HG02981 (cell line): ENCODE measurements around the gene THRA.
A peak's percentile ranks its signal among the peaks of the same experiment; 100 is the strongest.

Source experiments
- ATAC-seq: cut with Tn5 transposase; IDR thresholded peaks from one replicate; pipeline ENCODE4 v1.9.1; 2021; ENCODE audit warnings: mild to moderate bottlenecking, moderate library complexity; ENCODE audit not compliant: unreplicated experiment

The THRA gene

DNA sequence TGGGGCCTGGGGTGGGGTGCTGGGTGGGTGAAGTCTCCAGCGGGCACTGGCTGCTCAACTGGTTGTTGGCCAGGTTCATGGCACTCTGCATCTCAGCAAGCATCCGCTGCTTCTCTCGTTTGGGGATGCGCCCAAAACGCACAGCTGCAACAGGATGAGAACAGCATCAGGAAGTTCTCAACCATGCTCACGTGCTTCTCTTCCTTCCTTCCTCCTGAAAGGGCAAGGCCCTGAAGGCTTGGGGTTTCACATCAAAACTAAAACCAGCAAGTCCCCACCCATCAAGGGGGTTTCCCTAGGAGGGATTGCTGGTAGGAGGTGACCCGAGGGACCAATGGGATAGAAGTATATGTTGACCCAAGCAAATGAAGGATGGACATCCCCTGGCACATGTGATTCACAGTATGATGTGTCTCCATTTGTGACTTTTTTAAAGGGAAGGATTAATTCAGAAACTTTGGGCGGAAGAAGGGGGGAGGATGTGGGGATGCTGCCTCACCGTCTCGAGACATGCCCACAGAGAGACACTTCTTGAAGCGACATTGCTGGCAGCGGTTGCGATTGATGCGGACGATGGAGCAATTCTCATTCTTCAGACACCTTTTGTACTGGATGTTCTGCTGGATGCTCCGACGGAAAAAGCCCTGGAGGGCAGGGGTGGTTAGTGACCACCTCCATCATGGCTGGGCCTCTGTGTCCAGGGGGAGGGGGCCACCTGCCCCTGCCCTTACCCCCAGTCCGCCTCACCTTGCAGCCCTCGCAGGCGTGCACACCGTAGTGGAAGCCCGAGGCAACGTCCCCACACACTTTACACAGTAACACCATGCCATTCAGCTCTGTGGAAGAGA lies 33.4 kb downstream of the THRA start:
- ATAC-seq: peak; percentile 45

DNA sequence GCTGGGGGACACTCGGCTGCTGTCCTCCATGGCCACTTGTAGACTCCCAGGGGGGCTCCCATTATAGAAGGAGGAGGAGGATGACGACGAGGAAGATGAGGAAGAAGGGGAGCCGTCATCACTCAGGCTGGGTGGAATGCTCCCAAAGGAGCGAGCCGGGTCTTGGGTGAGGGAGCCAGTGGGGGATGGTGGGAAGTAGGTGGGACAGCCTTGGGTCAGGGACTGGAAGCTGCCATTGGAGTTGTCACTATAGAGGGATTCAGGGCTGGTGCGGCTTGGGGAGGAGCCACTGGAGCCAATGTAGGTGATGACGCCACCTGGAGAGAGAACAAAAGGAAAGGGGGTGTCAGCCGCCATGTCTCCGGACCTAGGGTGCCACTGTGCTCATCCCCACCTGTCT lies 34.3 kb downstream of the THRA start:
- no peak for ATAC-seq

DNA sequence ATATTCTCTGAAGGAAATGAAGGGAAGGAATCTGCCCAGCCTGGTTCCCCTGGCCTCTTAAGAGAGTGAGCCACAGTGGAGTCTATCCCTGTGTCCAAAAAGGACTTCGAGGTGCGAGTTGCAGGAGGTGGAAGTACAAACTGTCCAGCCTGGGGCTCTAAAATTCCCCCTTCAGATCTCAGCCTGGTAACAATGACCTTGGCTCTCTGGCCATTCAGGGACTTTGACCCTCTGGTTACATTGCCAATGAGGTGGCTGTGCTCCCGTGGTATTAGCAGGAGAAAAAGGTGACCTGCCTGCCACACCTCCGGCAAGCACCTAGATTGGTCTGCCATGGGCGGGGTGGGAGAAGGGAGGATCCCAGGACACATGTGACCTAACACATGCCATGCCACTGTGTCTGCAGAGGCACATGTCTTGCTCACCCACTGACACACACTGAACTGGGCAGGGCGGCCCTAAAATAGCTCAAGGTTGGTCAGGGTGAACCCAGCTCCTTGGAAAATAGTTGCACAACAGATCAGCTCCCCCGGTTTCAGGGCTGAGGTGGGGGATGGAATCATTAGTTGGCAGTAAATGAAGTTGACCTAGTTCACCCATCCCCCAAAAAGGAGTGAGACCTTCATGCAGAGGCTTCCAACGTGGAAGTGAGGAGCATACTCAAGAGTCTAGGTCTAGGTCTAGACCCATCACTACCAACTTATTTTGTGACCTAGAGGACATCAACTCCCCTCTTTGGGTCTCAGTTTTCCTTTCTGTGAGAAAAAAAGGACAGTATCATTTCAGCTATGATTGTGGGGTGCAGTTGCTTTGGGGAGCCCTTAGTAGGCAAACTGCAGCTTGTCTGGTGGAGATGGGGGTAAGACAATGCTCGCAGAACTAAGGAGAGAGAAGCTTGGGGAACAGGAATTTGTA lies 35.4 kb downstream of the THRA start:
- ATAC-seq: no peak

DNA sequence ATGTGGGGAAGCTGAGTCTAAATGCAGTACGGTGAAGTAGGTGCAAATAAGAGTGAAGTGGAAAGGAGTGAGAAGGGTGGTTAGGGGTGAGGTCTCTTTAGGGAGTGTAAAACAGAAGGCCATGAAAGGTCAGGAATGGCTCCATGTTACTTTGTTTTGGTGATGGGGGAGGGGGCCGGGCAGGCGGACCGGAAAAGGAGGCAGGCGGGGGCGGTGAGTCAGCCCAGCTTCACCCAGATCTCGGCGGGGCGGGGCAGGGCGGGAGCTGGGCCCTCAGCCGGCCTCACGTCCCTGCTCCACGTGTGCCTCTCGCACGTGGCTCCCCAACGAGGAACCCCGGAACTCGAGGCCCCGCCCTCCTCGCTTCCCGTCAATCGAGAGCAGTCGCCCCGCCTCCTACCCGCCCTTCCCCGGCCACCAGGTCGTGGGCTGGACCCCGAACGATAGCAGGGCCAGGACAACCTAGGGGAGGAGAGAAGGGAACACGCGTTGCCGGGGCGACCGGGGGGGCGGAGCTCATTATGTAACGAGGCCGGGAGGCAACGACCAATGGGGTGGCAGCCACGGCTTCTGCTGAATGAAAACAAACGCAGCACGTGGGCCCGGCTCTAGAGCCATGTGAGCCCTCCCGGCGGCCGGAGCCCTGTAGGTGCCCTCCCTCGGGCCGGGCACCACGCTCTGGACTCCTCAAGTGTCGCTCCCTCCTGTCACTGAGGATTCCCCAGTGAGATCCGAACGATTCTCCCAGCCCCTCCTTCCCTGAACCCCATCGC lies 36.3 kb downstream of the THRA start:
- ATAC-seq: peak; percentile 58

DNA sequence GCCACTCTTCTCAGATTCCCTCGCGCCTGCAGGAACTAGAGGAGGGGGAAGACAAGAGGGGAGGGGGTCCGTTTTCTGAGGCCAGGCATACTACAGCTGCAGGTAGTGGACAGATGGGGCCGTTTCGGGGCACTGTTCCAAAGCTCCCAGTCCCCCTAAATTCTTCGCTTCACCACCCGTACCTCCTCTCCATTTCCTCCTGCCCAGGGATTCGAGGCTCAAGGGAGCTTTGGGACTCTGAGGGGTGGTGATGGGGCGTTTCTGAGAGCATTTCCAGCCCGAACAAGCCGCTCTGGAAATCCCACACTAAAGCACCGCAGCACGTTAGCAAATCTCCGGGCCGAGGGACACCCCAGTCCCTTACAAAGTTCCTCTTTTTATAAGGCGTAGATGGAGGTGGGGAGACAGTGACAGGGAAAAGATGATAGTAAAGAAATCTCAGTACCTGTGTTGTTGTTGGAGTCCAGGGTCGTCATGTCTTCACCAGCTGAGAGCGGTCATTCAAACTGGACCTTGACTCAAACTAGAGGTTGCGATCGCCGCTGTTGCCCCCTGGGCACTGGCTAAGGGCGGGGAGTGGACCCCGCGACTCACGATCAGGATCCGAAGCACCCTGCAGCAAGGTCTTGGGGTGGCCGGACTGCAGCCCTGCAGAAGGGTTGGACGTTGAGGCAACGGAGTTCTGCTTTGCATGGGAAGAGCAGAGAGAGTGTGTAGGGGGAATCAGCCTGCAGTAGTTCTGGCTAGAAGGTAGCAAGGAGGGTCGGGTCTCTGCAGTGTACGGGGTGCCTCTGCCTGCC lies 37.1 kb downstream of the THRA start:
- no peak for ATAC-seq

DNA sequence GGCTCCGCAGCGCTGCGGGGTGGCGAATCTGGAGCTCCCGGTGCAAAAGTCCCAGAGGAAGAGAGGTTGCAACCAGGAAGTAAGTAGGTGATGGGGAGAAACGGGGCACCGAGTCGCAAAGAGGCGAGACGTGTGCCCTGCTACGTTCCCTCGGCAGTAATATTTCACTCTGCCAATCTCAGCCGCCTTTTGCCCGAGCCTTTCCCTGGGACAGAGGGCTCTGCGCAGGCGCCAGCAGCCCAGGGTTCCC lies 37.6 kb downstream of the THRA start, which contains the start of gene NR1D1:
NR1D1 (minus strand) TSS at position 171 of the 250 bp plus-strand sequence. CDS start 495 bp downstream, outside the sequence.
- no peak for ATAC-seq

DNA sequence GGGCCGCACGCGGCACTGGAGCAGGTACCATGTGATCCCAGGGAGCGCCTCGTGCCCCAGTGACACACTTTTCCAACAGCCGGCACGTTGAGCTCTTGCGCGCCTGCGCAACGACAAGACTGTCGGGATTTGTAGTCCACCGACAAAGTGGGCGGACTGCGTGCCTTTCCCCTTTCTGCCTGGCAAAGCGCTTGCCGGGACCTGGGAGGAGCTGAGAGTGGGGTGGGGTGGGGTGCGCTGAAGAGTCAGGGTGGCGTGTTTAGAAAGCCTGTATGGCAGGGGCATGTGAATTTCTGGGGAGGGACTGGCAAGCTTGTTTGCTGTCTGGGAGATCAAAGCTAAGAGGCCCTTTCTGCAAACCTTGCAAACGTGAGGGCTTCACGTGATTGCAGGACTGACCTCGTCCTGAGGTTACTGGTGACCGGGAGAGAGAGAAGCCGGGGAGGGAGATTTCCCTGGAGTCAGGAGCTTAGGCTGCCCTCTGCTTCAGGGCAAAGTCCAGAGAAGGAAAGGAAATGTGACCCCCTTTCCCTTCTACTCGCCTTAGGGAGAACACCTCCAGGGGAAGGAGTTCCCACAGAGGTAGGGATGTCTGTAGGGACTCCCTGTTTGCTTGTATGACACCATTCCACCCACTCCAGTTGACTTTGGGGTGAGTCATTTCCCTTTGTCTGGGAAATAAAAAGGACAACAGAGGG lies 38.1 kb downstream of the THRA start:
- no peak for ATAC-seq

DNA sequence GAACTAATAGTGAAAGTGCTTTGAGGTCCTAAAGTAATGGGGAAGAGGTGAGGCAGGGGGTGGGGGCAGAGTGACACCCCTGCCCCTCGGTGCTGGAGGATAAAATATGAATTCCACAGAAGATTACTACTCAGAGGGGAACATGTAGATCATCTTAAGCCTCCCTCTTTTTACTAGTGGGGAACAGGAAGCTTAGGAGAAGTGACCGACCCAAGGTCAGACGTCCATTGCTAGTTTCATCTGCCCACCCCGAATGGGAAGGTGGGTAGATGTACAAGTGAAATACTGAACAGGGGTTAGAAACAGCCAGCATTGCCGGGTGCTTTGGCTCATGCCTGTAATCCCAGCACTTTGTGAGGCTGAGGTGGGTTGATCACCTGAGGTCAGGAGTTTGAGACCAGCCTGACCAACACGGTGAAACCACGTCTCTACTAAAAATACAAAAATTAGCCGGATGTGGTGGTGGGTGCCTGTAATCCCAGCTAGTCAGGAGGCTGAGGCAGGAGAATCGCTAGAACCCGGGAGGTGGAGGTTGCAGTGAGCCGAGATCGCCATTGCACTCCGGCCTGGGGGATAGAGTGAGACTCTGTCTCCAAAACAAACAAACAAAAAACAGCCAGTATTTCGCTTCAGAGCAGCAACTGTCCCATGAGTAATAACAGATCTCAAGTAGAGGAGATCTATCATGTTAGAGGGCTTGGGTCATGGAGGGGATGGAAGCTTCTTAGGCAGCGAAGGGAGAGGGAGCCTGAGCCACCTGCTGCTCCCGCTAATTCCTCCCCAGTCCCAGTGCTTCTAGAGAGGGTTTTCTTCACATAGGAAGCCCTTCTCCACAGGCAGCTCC lies 38.8 kb downstream of the THRA start:
- no peak for ATAC-seq

DNA sequence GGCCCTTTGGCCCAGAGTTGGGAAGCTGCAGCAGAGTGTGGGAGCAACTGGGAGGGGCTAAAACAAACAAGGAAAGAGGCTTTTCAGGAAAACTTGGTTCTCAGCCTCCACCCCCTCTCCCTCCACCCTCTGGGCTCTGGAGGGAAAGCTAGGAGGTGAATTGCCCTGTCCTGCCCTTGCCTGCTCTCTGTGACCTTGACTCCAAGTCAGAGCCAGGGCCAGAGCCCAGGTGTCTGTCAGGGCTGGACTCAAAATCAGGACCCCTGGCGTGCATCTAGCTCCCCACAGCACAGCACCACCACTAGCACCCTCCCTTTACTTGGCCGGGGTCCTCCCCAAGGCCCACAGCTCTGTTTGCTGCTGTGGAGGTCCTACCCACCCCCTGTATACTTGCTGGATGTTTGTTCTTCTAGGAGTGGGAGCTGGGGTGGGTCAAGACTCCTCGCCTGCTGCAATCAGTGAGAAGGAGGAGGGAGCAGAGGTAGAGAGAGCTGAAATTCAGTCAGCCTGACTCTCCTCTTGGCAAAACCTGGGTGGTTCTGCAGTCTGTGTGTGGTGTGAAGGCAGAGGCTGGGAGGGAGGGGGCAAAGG lies 40.4 kb downstream of the THRA start:
- no peak for ATAC-seq

DNA sequence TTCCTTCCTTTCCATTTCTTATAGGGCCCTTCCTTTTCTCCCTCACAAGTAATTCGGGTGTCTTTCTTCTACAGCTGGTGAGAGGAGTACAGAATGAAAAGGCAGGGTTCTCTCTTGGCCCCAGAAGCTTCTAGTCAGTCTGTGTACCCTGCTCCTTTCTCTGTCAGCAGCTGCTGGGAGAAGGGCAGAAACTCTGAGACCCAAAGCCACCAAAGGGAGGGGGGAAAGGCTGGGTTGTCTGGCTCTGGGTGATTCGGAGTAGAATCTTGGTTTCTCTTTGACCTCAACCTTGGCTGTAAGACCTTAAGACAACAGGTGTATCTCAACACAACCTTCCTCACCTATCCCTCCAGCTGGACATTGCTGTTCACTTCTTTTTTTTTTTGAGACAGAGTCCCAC lies 40.9 kb downstream of the THRA start:
- ATAC-seq: no peak

DNA sequence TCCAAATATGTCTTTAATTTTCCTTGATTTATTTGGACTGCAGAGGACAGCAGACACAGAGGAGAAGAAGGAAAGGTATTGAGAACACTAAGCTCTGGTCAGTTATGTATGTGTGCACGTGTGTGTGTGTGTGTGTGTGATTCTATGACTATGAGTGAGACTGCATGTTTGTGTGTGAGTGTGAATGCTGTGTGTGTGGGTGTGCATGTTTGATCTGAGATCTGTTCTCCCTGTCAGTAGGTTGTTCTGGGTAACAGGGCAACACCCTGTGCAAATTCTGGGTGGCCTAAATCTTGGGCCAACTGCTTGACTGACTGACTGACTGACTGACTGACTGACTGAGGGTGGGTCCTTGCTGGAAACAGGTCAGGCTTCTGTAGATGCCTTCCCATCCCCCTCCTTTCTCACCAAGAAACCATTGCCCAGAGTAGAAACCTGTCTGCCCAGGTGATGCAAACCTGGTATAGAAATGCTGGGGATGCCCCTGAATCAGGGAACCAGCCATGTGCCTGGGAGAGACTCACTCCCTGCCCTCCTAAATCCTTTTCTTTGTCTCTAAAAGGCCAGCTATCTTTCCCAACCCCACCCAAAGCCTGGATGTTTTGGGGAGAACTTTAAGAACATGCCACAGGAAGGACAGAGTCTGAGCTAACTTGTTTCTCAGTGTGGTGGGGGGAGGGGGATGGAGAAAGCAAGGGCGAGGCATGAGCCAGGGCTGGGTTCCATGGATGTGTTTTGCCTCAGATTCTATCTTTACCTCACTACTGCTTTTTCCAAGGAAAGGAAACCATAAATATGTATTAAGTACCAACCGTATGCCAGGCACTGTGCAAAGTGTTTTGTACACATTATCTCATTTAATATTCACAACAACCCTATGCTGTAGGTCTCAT lies 42.1 kb downstream of the THRA start:
- no peak for ATAC-seq

DNA sequence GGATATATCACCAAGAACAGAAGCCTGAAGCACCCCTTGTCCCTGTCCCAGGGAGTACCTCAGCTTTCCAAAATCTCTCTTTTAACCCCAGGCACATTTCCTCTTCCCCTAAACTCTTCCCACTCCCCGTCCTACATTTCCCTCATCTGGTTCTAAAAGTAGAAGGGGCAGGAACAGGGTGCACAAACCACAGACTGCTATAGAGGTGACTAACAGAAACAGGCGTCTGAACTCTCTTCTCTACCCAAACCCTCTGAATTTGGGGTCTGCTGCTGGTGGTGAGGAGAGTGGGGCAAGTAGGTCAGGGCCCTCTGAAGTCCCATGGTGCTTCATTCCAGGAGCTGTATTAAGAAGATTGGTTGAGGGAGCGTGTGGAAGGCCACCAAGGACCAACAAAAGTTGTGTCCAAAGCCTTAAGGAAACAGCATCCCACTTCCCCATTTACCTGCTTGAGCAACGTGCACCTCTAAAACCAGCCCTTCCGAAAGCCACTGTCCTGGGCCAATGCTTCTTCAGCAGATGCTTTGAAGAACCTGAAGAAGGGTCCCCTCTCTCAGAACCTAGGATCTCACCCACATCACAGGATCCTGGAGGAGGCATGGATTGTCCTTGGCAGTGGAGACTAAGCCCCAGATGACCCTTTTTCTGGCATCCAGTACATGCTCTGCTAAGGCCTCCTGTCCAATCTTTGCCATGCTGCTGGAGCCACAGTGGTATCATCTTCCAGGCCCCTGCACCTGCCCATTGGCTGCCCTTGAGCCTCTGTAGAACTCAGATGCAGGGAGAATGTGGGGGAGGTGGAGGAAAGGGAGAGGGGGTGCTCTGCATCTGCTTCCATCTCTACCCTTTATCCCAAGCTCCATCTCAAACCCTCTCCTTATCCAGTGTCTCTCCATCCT lies 43.3 kb downstream of the THRA start:
- no peak for ATAC-seq

DNA sequence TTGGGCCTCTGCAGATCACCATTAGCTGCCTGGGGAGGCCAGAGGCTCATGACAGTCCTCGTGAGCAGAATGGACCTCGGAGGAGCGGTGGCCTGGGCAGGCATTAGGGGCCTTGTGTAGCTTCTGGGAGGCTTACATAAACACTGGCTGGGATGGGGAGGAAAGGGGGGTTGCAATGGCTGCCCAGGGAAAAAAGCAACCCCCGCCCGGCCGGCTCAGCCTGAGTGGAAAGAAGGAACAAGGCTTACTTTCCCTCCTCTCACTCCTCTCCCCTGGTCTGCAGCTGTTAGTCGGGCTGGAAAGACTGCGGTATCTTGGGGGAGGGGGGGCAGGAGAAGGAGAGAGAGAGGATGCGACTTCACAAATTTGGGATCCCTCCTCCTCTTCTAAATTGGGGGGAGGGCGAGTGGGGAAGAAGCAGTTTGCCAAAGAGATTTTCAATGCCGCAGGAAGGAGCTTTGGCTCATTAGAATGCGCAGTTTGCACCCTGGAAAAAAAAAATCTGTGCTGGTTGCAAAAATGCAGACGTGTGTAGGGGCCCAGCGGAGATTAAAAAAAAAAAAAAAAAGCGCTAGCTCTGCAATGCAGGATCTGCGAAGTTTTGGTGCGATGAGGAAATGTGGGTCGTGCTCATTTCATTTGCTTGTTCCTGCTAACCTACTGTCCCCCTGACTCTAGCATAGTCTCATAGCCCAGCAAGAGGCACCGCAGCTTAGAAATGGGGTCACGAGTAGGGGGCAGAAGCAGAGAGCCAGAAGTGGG lies 44.2 kb downstream of the THRA start:
- ATAC-seq: no peak

DNA sequence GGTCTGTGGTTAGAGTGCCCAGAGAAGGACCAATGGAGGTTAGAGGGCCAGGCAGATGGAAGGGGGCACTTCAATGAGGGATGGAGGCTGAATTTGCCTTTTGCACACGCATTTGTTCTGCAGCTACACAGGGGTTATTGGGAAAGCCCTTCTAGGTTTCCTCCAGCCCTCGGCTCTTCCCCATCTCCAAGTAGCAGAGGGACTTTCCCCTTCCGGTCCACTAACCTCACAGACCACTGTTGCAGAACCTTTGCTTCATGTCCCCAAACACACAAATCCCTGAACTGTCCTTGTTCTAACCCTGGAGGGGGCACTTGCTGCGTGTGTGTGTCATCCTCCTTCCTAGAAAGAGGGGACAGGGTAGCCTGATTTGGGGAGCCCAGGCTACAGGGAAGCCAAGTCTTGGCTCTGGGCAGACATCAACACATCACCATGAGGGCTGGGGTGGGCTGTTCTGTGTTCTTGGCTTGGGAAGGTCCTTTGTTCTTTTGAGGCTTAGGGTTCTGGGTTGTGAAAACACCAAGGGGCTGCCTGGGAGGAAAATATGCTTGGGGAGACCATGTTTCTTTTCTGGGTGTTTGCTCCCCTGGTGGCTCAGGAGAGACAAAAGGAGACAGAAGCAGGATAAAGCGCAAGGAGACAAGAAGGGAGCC lies 44.9 kb downstream of the THRA start:
- no peak for ATAC-seq
